CD14-positive monocyte (primary cell): ENCODE results near the gene EPAS1. TPM values are rescaled to one million over a fixed set of nuclear protein-coding genes. Genes with fewer than 3 reads are reported as not detected.

ENCODE experiments used
- DNase-seq, 3 donors: peaks; one replicate each; pipeline ENCODE4 v3.0.0-alpha.2; 2011 to 2022
- H2AFZ ChIP-seq: 2 replicates; pipeline ENCODE4 v1.6.0; 2012; ENCODE audit warnings: mild to moderate bottlenecking, low read depth, low read length, inconsistent platforms; ENCODE audit not compliant: insufficient read depth, poor library complexity, severe bottlenecking
- H3K27ac ChIP-seq, 2 donors: 1 replicate in 1 of 2; 2 replicates in 1 of 2; pipeline ENCODE4 v1.5.1; 2012 to 2013; ENCODE audit warnings: low read length in 2 of 2, control low read depth in 1 of 2, inconsistent platforms in 1 of 2, low read depth in 1 of 2, mild to moderate bottlenecking in 1 of 2
- H3K27me3 ChIP-seq, 2 donors: one replicate each; pipeline versions ENCODE4 v1.6.0 to v1.6.1; 2011 to 2013; ENCODE audit warnings: low read length in 2 of 2; ENCODE audit not compliant: control insufficient read depth in 2 of 2, insufficient read depth in 2 of 2
- H3K36me3 ChIP-seq, 2 donors: replicated peaks in 1 of 2; 1 replicate in 1 of 2; 2 replicates in 1 of 2; pipeline versions ENCODE4 v1.5.1 to v1.6.1; 2012 to 2013; ENCODE audit warnings: low read length in 2 of 2, control low read depth in 1 of 2, inconsistent platforms in 1 of 2, mild to moderate bottlenecking in 1 of 2; ENCODE audit not compliant: insufficient read depth in 2 of 2, control insufficient read depth in 1 of 2
- H3K4me1 ChIP-seq, 2 donors: 1 replicate in 1 of 2; 2 replicates in 1 of 2; pipeline versions ENCODE4 v1.5.1 to v1.6.1; 2012 to 2013; ENCODE audit warnings: low read length in 2 of 2, control low read depth in 1 of 2, inconsistent platforms in 1 of 2, mild to moderate bottlenecking in 1 of 2, moderate library complexity in 1 of 2; ENCODE audit not compliant: insufficient read depth in 2 of 2, control insufficient read depth in 1 of 2
- H3K4me2 ChIP-seq: replicated peaks from 2 replicates; pipeline ENCODE3; 2012; ENCODE audit warnings: low read length, moderate library complexity, mild to moderate bottlenecking; ENCODE audit not compliant: poor library complexity, severe bottlenecking; ENCODE audit errors: extremely low read depth
- H3K4me3 ChIP-seq, 3 experiments: fragments of 200-600 bp in 1 of 3; sonication (generic) in 1 of 3; replicated peaks in 1 of 3; 1 replicate in 2 of 3; 2 replicates in 1 of 3; pipeline ENCODE4 v1.5.1; 2011 to 2013; ENCODE audit warnings: low read length in 3 of 3, mild to moderate bottlenecking in 3 of 3, control low read depth in 2 of 3, low read depth in 2 of 3, inconsistent platforms in 1 of 3, moderate library complexity in 1 of 3
- H3K79me2 ChIP-seq: 2 replicates; pipeline ENCODE4 v1.6.0; 2012; ENCODE audit warnings: mild to moderate bottlenecking, control low read depth, inconsistent platforms, low read length, moderate library complexity; ENCODE audit not compliant: insufficient read depth
- H3K9ac ChIP-seq: 2 replicates; pipeline ENCODE4 v1.6.0; 2017; ENCODE audit warnings: low read length, mild to moderate bottlenecking; ENCODE audit not compliant: insufficient read depth, poor library complexity, severe bottlenecking
- H3K9me3 ChIP-seq, 2 donors: replicated peaks in 1 of 2; 1 replicate in 1 of 2; 2 replicates in 1 of 2; pipeline versions ENCODE4 v1.5.1 to v1.6.1; 2012 to 2013; ENCODE audit warnings: low read length in 2 of 2, control low read depth in 1 of 2; ENCODE audit not compliant: control insufficient read depth in 1 of 2, insufficient read depth in 1 of 2
- H4K20me1 ChIP-seq: 2 replicates; pipeline ENCODE4 v1.6.0; 2012; ENCODE audit warnings: mild to moderate bottlenecking, low read length, control low read depth, moderate library complexity; ENCODE audit not compliant: insufficient read depth
- H3K27ac Mint-ChIP-seq, 7 donors: one replicate each; pipeline ENCODE4 v1.8.0; 2020; ENCODE audit warnings: mild to moderate bottlenecking in 7 of 7, mixed read lengths in 7 of 7, moderate library complexity in 6 of 7, inconsistent platforms in 2 of 7
- H3K27me3 Mint-ChIP-seq, 3 donors: one replicate each; pipeline ENCODE4 v1.8.0; 2021 to 2022; ENCODE audit warnings: low read depth in 3 of 3, mild to moderate bottlenecking in 3 of 3, mixed read lengths in 3 of 3, moderate library complexity in 3 of 3, inconsistent platforms in 1 of 3
- H3K36me3 Mint-ChIP-seq, 2 donors: one replicate each; pipeline ENCODE4 v1.8.0; 2020; ENCODE audit warnings: mixed read lengths in 2 of 2, inconsistent platforms in 1 of 2, mild to moderate bottlenecking in 1 of 2
- H3K4me1 Mint-ChIP-seq: one replicate; pipeline ENCODE4 v1.8.0; 2020; ENCODE audit warnings: mild to moderate bottlenecking, mixed read lengths
- H3K4me3 Mint-ChIP-seq, 2 donors: one replicate each; pipeline ENCODE4 v1.8.0; 2020; ENCODE audit warnings: mild to moderate bottlenecking in 2 of 2, mixed read lengths in 2 of 2, moderate library complexity in 1 of 2
- H3K9me3 Mint-ChIP-seq, 7 donors: one replicate each; pipeline ENCODE4 v1.8.0; 2020 to 2022; ENCODE audit warnings: mixed read lengths in 7 of 7, mild to moderate bottlenecking in 6 of 7, moderate library complexity in 6 of 7, inconsistent platforms in 2 of 7
- WGBS: methylation state at CpG from one replicate; pipeline ENCODE4 v1.1.5; 2013; ENCODE audit warnings: missing lambda C conversion rate; ENCODE audit not compliant: insufficient coverage; 5-methylcytosine and 5-hydroxymethylcytosine counted together
- intact Hi-C, 2 donors: fragments of 100-400 bp; cut with micrococcal nuclease; formaldehyde crosslinking; loops; one replicate each; pipeline versions ENCODE4 v1.15.0 to v1.15.1; 2023
- polyA plus RNA-seq, 3 donors: library from polyadenylated mRNA; depleted of rRNA in 1 of 3; unstranded in 2 of 3; stranded (reverse) in 1 of 3; fragments of 300-500 nt in 2 of 3; fragments of >200 nt in 1 of 3; fragmentation: Illumina TruSeq in 2 of 3; gene quantifications; 1 replicate in 2 of 3; 2 replicates in 1 of 3; pipeline ENCODE4 v1.2.3, GENCODE V29; 2012 to 2021
- TF ChIP-seq, protein P1 (sequence below): fragments of 200-600 bp; IDR thresholded peaks from one replicate; pipeline ENCODE4 v1.8.0; 2022; ENCODE audit warnings: antibody characterized with exemption, mild to moderate bottlenecking

The EPAS1 gene
- polyA plus RNA-seq, 3 donors = 0.11 to 1.0 (median 0.88) TPM

DNA sequence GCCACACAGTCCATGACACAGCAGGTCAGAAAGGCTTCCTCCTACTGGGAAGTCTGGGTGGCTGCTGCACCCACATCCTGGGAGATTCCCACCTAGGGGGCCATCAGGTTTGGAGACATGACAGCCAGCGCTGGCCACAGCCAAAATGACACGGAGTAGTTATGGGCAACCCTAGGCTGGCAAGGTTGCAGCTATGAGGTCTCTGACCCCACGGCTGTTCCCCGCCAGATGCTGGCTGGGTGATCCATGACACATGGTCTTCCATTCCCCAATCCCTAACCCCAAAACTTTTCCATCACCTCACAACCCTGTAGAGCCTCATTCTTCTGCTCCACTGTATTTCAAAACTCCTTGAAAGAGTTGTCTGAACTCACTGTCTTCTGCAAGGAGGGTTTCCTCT lies 42.7 kb upstream of the EPAS1 start:
- Histone ChIP-seq H2AFZ (no peak overlapping the region), H3K27me3 (no peaks in the 10 kb centered on the region), H3K9me3 (no peaks in the 10 kb centered on the region), H3K9ac (no peak overlapping the region), H3K4me2 (no peak overlapping the region), H3K4me1 (peaks cover 7 to 12% of the 10 kb centered on the region in 2 donors), H3K36me3 (no peaks in the 10 kb centered on the region), H3K79me2 (no peaks in the 10 kb centered on the region), H3K27ac (no peak overlapping the region), H4K20me1 (no peaks in the 10 kb centered on the region), H3K4me3 (no peak overlapping the region)
- TF ChIP-seq, protein P1, sequence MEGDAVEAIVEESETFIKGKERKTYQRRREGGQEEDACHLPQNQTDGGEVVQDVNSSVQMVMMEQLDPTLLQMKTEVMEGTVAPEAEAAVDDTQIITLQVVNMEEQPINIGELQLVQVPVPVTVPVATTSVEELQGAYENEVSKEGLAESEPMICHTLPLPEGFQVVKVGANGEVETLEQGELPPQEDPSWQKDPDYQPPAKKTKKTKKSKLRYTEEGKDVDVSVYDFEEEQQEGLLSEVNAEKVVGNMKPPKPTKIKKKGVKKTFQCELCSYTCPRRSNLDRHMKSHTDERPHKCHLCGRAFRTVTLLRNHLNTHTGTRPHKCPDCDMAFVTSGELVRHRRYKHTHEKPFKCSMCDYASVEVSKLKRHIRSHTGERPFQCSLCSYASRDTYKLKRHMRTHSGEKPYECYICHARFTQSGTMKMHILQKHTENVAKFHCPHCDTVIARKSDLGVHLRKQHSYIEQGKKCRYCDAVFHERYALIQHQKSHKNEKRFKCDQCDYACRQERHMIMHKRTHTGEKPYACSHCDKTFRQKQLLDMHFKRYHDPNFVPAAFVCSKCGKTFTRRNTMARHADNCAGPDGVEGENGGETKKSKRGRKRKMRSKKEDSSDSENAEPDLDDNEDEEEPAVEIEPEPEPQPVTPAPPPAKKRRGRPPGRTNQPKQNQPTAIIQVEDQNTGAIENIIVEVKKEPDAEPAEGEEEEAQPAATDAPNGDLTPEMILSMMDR = no peak
- WGBS = 87% methylated on average over 3 of the region's 4 CpGs
- no peak overlapping the region for H3K4me3 Mint-ChIP-seq
- peaks cover 2% of the 10 kb centered on the region for H3K4me1 Mint-ChIP-seq
- peaks cover 0 to 3% (median 1%) of the 10 kb centered on the region in 7 donors for H3K9me3 Mint-ChIP-seq
- no peak overlapping the region for H3K27ac Mint-ChIP-seq
- H3K36me3 Mint-ChIP-seq = no peaks in the 10 kb centered on the region
- no peak for DNase-seq
- intact Hi-C loops = no loop called here
- peaks cover 0 to 6% (median under 1%) of the 10 kb centered on the region in 3 donors for H3K27me3 Mint-ChIP-seq

- no peak overlapping the region for H3K27ac ChIP-seq
- no peak overlapping the region for H3K9ac ChIP-seq
- no peak overlapping the region for H3K4me3 Mint-ChIP-seq
- H3K4me2 ChIP-seq = no peak overlapping the region
- H3K9me3 Mint-ChIP-seq = peaks cover 0 to 3% (median 0%) of the 10 kb centered on the region in 7 donors
- no peaks in the 10 kb centered on the region for H4K20me1 ChIP-seq
- 42% methylated on average over 3 of the region's 5 CpGs for WGBS
- peak; percentile 17 to 61 (median 21) for DNase-seq
- H2AFZ ChIP-seq = peak overlapping the region; percentile 68
- peaks cover 0 to 1% of the 10 kb centered on the region in 2 donors for H3K36me3 Mint-ChIP-seq
- H3K36me3 ChIP-seq = no peaks in the 10 kb centered on the region
- no peaks in the 10 kb centered on the region for H3K9me3 ChIP-seq
- H3K27me3 ChIP-seq = no peaks in the 10 kb centered on the region
- H3K4me1 Mint-ChIP-seq = peaks cover 20% of the 10 kb centered on the region
- H3K79me2 ChIP-seq = no peaks in the 10 kb centered on the region
- peaks cover 0 to 5% (median 0%) of the 10 kb centered on the region in 3 donors for H3K27me3 Mint-ChIP-seq
- TF ChIP-seq, protein P1 = no peak
- intact Hi-C loops = no loop called here
- H3K4me1 ChIP-seq = peaks cover 10 to 23% of the 10 kb centered on the region in 2 donors
- no peak overlapping the region for H3K4me3 ChIP-seq
- no peak overlapping the region for H3K27ac Mint-ChIP-seq
Observed at GRCh38 chr2:46256563-46257142, 40.6 kb upstream of the EPAS1 start.
